Measurements from ENCODE around the gene GPR18.
"Not testable (repeated sequence)": the region's sequence is repeated elsewhere in the genome, so short reads cannot be mapped to it uniquely, and the experiment has no call there.

The GPR18 gene

GRCh38 chr13:99214731-99215130 lies 43.4 kb downstream of the GPR18 start:
- TF ChIP-seq POLR2AphosphoS5 (IDR thresholded peaks at IDR 0.05; ENCODE audit: borderline replicate concordance, low read depth, low read length) (no peak), EZH2 (IDR thresholded peaks at IDR 0.05) (no peak)
- Histone ChIP-seq H3K36me3 (ENCODE audit: insufficient read depth, low read length) (no peaks in the 10 kb centered on the region; the same call in 1 of the 2 replicates), H3K9ac (ENCODE audit: insufficient read length) (no peak overlapping the region), H3K27ac (no peak overlapping the region), H3K9me3 (ENCODE audit: low read depth, low read length) (no peaks in the 10 kb centered on the region), H3K4me3 (no peak overlapping the region)
- no peak for DNase-seq (ENCODE audit: low read depth, low spot score)

DNA sequence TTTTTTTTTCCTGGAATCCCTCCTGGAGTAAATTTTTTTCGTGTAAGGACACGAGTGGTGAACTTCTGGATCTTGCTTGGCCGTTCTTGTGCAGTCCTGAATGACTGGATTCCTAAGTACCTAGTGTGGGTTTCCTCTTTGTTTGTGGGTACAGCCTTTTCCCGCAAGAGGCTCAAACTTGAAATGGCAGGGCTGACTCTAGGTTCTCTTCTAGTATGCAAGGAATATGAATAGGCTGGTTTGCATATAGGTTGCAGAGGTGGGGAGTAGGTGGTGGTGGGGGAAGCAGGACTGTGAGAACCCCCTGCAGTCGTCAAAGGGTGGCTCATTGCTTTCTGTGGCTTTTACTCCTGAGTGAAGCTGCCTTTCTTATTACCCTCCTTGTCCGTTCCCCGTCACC lies 43.9 kb downstream of the GPR18 start:
- TF ChIP-seq FOXP2 (optimal IDR thresholded peaks at IDR 0.05; ENCODE audit: control extremely low read depth, extremely low read length, insufficient read depth): no peak
- no peak for TF ChIP-seq POLR2AphosphoS5 (IDR thresholded peaks at IDR 0.05; ENCODE audit: borderline replicate concordance, low read depth, low read length)
- TF ChIP-seq EZH2 (IDR thresholded peaks at IDR 0.05): no peak
- Histone ChIP-seq H3K9me3 (ENCODE audit: low read depth, low read length) (no peaks in the 10 kb centered on the region), H3K4me3 (no peak overlapping the region), H3K27ac (no peak overlapping the region), H3K9ac (ENCODE audit: insufficient read length) (no peak overlapping the region), H3K36me3 (ENCODE audit: insufficient read depth, low read length) (no peaks in the 10 kb centered on the region; the same call in 1 of the 2 replicates)
- DNase-seq (ENCODE audit: low read depth, low spot score): no peak

DNA sequence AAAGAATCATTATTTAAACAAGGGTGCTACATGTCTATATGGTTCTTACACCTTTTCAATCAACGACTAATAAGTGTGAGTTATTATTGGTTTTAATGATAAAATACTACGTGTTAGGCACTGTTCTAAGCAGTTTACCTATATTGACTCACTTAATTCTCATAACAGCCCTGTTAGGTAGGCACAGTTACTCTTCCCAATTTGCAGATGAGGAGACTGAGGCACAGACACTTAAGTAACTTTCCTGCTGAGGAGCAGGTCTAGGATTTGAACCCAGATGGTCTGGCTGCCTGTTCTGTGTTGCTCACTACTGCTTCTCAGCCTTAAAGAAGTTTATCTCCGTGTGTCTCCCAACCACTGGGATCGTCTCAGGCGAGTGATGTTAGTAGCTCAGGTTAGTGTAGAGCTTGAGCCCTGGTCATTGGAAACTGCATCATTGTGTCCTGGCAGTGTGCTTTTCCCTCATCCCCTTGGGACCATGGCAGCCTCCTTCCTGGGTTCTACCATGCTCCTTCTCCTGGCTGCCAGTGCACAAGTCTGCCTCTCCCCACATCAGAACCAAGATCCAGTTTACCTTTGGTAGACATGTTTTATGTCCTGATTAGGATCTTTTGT lies 46.7 kb downstream of the GPR18 start:
- Histone ChIP-seq H3K36me3 (ENCODE audit: insufficient read depth, low read length) (no peaks in the 10 kb centered on the region; the same call in 1 of the 2 replicates), H3K9me3 (ENCODE audit: low read depth, low read length) (no peaks in the 10 kb centered on the region), H3K27ac (no peak overlapping the region), H3K9ac (ENCODE audit: insufficient read length) (no peak overlapping the region), H3K4me3 (no peak overlapping the region)
- no peak for TF ChIP-seq EZH2 (IDR thresholded peaks at IDR 0.05)
- TF ChIP-seq POLR2AphosphoS5 (IDR thresholded peaks at IDR 0.05; ENCODE audit: borderline replicate concordance, low read depth, low read length): no peak
- no peak for TF ChIP-seq FOXP2 (optimal IDR thresholded peaks at IDR 0.05; ENCODE audit: control extremely low read depth, extremely low read length, insufficient read depth)
- no peak for DNase-seq (ENCODE audit: low read depth, low spot score)

- not testable (repeated sequence) for H3K36me3 ChIP-seq (ENCODE audit: insufficient read depth, low read length); H3K4me3 ChIP-seq; H3K27ac ChIP-seq; H3K9ac ChIP-seq (ENCODE audit: insufficient read length); DNase-seq (ENCODE audit: low read depth, low spot score); H3K9me3 ChIP-seq (ENCODE audit: low read depth, low read length)
These were observed 47.6 kb downstream of the GPR18 start for GRCh38 chr13:99210627-99211026.

DNA sequence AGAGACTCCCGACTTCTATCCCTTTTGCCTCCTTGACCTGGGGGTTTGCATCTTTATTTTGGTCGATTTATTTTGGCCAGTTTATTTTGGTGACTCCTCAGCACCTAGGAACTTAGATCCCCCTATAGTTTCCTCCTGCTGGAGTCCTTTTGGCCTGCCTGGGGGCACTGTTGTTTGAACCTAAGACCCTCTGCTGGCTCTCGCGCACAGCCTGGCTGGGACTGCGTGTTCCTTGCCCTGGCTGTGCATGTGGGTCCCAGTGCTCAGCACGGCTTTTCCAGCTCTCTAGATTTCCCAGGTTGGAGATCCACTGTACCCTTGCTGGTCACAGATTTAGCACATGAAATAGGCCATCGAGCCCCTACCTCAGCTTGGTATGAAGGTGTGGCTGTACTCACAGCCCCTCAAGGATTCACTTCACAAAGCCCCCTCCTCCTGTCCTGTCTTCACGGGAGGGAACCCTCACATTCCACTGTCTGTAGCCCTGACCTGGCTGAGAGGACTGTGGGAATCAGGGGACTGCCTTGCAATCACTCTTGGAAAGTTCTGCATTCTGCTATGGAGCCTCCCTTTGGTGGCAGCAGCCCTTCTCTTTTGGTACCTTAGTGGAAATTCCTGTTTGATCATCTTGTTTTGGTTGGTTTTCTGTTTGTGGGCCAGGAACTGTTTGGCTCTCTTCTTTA lies 49.2 kb downstream of the GPR18 start:
- H3K4me3 ChIP-seq: no peak overlapping the region
- TF ChIP-seq FOXP2 (optimal IDR thresholded peaks at IDR 0.05; ENCODE audit: control extremely low read depth, extremely low read length, insufficient read depth) (no peak), EZH2 (IDR thresholded peaks at IDR 0.05) (no peak), POLR2AphosphoS5 (IDR thresholded peaks at IDR 0.05; ENCODE audit: borderline replicate concordance, low read depth, low read length) (no peak)
- no peaks in the 10 kb centered on the region; the same call in 1 of the 2 replicates for H3K36me3 ChIP-seq (ENCODE audit: insufficient read depth, low read length)
- H3K9ac ChIP-seq (ENCODE audit: insufficient read length): no peak overlapping the region
- no peak for DNase-seq (ENCODE audit: low read depth, low spot score)
- H3K27ac ChIP-seq: no peak overlapping the region
- no peaks in the 10 kb centered on the region for H3K9me3 ChIP-seq (ENCODE audit: low read depth, low read length)

- DNase-seq (ENCODE audit: low read depth, low spot score): no peak
- no peak overlapping the region for H3K27ac ChIP-seq
- no peak overlapping the region for H3K4me3 ChIP-seq
- no peak for TF ChIP-seq EZH2 (IDR thresholded peaks at IDR 0.05)
- no peak for TF ChIP-seq FOXP2 (optimal IDR thresholded peaks at IDR 0.05; ENCODE audit: control extremely low read depth, extremely low read length, insufficient read depth)
- no peak for TF ChIP-seq POLR2AphosphoS5 (IDR thresholded peaks at IDR 0.05; ENCODE audit: borderline replicate concordance, low read depth, low read length)
- no peak overlapping the region for H3K9ac ChIP-seq (ENCODE audit: insufficient read length)
- no peaks in the 10 kb centered on the region; the same call in 1 of the 2 replicates for H3K36me3 ChIP-seq (ENCODE audit: insufficient read depth, low read length)
- H3K9me3 ChIP-seq (ENCODE audit: low read depth, low read length): no peaks in the 10 kb centered on the region
These were observed 50.0 kb downstream of the GPR18 start for GRCh38 chr13:99208185-99208584.

DNA sequence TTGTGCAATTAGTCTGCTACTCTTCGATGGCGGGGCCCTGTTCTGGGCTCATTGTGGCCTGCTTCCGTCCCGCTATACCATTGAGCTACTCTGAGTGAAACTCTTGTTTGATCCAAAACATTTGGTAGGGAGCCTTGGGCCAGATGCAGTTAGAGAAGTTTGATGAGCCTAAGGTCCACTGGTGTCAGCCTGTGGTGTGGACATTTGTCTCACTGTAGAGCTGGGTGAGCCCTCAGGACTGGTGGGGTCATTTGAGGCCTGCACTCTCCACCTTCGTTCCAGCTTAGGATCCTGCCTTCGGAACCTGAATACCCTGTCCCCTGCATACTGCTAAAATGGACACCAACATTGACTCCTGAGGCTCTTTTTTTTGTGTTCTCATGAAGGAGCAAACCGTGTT lies 50.7 kb downstream of the GPR18 start:
- no peak for TF ChIP-seq POLR2AphosphoS5 (IDR thresholded peaks at IDR 0.05; ENCODE audit: borderline replicate concordance, low read depth, low read length)
- no peak for TF ChIP-seq FOXP2 (optimal IDR thresholded peaks at IDR 0.05; ENCODE audit: control extremely low read depth, extremely low read length, insufficient read depth)
- no peak for TF ChIP-seq EZH2 (IDR thresholded peaks at IDR 0.05)
- Histone ChIP-seq H3K36me3 (ENCODE audit: insufficient read depth, low read length) (no peaks in the 10 kb centered on the region), H3K27ac (no peak overlapping the region), H3K4me3 (no peak overlapping the region), H3K9me3 (ENCODE audit: low read depth, low read length) (no peaks in the 10 kb centered on the region), H3K9ac (ENCODE audit: insufficient read length) (no peak overlapping the region)
- no peak for DNase-seq (ENCODE audit: low read depth, low spot score)

- H3K9ac ChIP-seq (ENCODE audit: insufficient read length): no peak overlapping the region
- DNase-seq (ENCODE audit: low read depth, low spot score): no peak
- no peak overlapping the region for H3K27ac ChIP-seq
These were observed 51.3 kb downstream of the GPR18 start for GRCh38 chr13:99206873-99207272.

GRCh38 chr13:99206226-99206625 lies 52.0 kb downstream of the GPR18 start:
- H3K9me3 ChIP-seq (ENCODE audit: low read depth, low read length): no peaks in the 10 kb centered on the region
- TF ChIP-seq FOXP2 (optimal IDR thresholded peaks at IDR 0.05; ENCODE audit: control extremely low read depth, extremely low read length, insufficient read depth): no peak
- TF ChIP-seq EZH2 (IDR thresholded peaks at IDR 0.05): no peak
- TF ChIP-seq POLR2AphosphoS5 (IDR thresholded peaks at IDR 0.05; ENCODE audit: borderline replicate concordance, low read depth, low read length): no peak
- no peak for DNase-seq (ENCODE audit: low read depth, low spot score)
- no peaks in the 10 kb centered on the region for H3K36me3 ChIP-seq (ENCODE audit: insufficient read depth, low read length)
- H3K27ac ChIP-seq: no peak overlapping the region
- no peak overlapping the region for H3K9ac ChIP-seq (ENCODE audit: insufficient read length)
- no peak overlapping the region for H3K4me3 ChIP-seq

More at GRCh38 chr13:99206873-99207272, 51.3 kb downstream of the GPR18 start:
- Histone ChIP-seq H3K9me3 (ENCODE audit: low read depth, low read length) (no peaks in the 10 kb centered on the region), H3K36me3 (ENCODE audit: insufficient read depth, low read length) (no peaks in the 10 kb centered on the region), H3K4me3 (no peak overlapping the region)
- TF ChIP-seq POLR2AphosphoS5 (IDR thresholded peaks at IDR 0.05; ENCODE audit: borderline replicate concordance, low read depth, low read length) (no peak), FOXP2 (optimal IDR thresholded peaks at IDR 0.05; ENCODE audit: control extremely low read depth, extremely low read length, insufficient read depth) (no peak), EZH2 (IDR thresholded peaks at IDR 0.05) (no peak)

Data from SK-N-MC (cell line).